ENCODE measurements around the gene PLD1.
"Not testable (repeated sequence)": the region's sequence is repeated elsewhere in the genome, so short reads cannot be mapped to it uniquely, and the experiment has no call there.

Gene PLD1

GRCh38 chr3:171568766-171569165, 241.5 kb downstream of the PLD1 start:
- TF ChIP-seq CTCF (IDR thresholded peaks at IDR 0.05; ENCODE audit: borderline replicate concordance, control extremely low read depth, extremely low read depth, insufficient read depth, missing control alignments) = no peak
- in situ Hi-C loops (cut with MboI; ENCODE audit: low sequenced_read_pairs, unreplicated experiment) = loop anchor here (10.0 kb wide), 2 partner anchors 384 to 604 kb away; no protein-coding TSS in a partner anchor
- no peak for DNase-seq (ENCODE audit: low spot score)

GRCh38 chr3:171566803-171567422, 243.4 kb downstream of the PLD1 start:
- DNase-seq (ENCODE audit: low spot score) = peak; percentile 48
- in situ Hi-C loops (cut with MboI; ENCODE audit: low sequenced_read_pairs, unreplicated experiment) = loop anchor here (10.0 kb wide), 2 partner anchors 382 to 602 kb away; no protein-coding TSS in a partner anchor
- TF ChIP-seq CTCF (IDR thresholded peaks at IDR 0.05; ENCODE audit: borderline replicate concordance, control extremely low read depth, extremely low read depth, insufficient read depth, missing control alignments) = peak; percentile 52

- no peak for DNase-seq (ENCODE audit: low spot score)
- in situ Hi-C loops (cut with MboI; ENCODE audit: low sequenced_read_pairs, unreplicated experiment) = loop anchor here (10.0 kb wide), 2 partner anchors 381 to 601 kb away; no protein-coding TSS in a partner anchor
- no peak for TF ChIP-seq CTCF (IDR thresholded peaks at IDR 0.05; ENCODE audit: borderline replicate concordance, control extremely low read depth, extremely low read depth, insufficient read depth, missing control alignments)
Measured at GRCh38 chr3:171565481-171566058, 244.7 kb downstream of the PLD1 start.

GRCh38 chr3:171564748-171565480, 245.4 kb downstream of the PLD1 start:
- no peak for DNase-seq (ENCODE audit: low spot score)
- in situ Hi-C loops (cut with MboI; ENCODE audit: low sequenced_read_pairs, unreplicated experiment) = loop anchor here (10.0 kb wide), 2 partner anchors 380 to 600 kb away; no protein-coding TSS in a partner anchor
- TF ChIP-seq CTCF (IDR thresholded peaks at IDR 0.05; ENCODE audit: borderline replicate concordance, control extremely low read depth, extremely low read depth, insufficient read depth, missing control alignments) = no peak

- TF ChIP-seq CTCF (IDR thresholded peaks at IDR 0.05; ENCODE audit: borderline replicate concordance, control extremely low read depth, extremely low read depth, insufficient read depth, missing control alignments) = no peak
- DNase-seq (ENCODE audit: low spot score) = no peak
- in situ Hi-C loops (cut with MboI; ENCODE audit: low sequenced_read_pairs, unreplicated experiment) = loop anchor here (10.0 kb wide), 2 partner anchors 378 to 598 kb away; no protein-coding TSS in a partner anchor
Measured at GRCh38 chr3:171563298-171563697, 247.0 kb downstream of the PLD1 start.

- in situ Hi-C loops (cut with MboI; ENCODE audit: low sequenced_read_pairs, unreplicated experiment) = loop anchor here (10.0 kb wide), 2 partner anchors 378 to 598 kb away; no protein-coding TSS in a partner anchor
- not testable (repeated sequence) for DNase-seq (ENCODE audit: low spot score)
Measured at GRCh38 chr3:171562459-171562858, 247.8 kb downstream of the PLD1 start.
